Measurements from ENCODE around the gene SOCS1.

The SOCS1 gene

DNA sequence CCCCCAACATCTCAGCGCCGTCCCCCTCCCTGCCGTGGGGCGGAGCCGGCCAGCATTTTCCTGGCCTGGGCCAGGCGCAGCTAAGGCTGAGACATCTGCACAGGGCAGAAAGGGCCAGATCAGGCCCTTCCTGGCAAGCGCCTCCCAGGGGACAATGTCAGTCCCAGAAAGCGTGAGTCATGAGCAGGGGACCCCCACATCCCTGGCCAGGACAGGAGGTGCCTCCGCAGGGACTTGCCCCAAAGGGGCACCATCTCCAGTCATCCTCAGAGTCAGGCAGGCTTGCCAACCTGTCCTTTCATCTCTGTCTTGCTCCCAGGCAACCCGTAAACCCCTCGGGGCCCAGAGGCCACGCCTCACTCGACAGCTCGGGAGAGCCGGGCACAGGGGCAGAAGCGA is 43.2 kb downstream of the SOCS1 start:
- Histone ChIP-seq H3F3A (ENCODE audit: control insufficient read depth, insufficient read depth) (no peaks in the 10 kb centered on the region), H3K27ac (ENCODE audit: low read depth, low read length) (no peak overlapping the region), H3K4me1 (ENCODE audit: control insufficient read depth, low read length) (peaks cover 14% of the 10 kb centered on the region; the same call in 1 of the 2 replicates), H3K36me3 (ENCODE audit: control insufficient read depth, low read length) (no peaks in the 10 kb centered on the region), H3K9me3 (ENCODE audit: control insufficient read depth, insufficient read depth, low read length) (peaks cover 10% of the 10 kb centered on the region), H3K4me3 (ENCODE audit: low read length) (no peak overlapping the region), H4K20me1 (ENCODE audit: control insufficient read depth, insufficient read depth, low read depth, low read length) (no peaks in the 10 kb centered on the region), H3K79me2 (ENCODE audit: control insufficient read depth, low read length) (no peaks in the 10 kb centered on the region), H3K27me3 (ENCODE audit: control insufficient read depth, low read length) (peaks cover 47% of the 10 kb centered on the region), H3K9me2 (replicated peaks; ENCODE audit: control insufficient read depth, low read length) (no peaks in the 10 kb centered on the region), H3K4me2 (ENCODE audit: low read length) (no peak overlapping the region)
- TF ChIP-seq, protein P1, sequence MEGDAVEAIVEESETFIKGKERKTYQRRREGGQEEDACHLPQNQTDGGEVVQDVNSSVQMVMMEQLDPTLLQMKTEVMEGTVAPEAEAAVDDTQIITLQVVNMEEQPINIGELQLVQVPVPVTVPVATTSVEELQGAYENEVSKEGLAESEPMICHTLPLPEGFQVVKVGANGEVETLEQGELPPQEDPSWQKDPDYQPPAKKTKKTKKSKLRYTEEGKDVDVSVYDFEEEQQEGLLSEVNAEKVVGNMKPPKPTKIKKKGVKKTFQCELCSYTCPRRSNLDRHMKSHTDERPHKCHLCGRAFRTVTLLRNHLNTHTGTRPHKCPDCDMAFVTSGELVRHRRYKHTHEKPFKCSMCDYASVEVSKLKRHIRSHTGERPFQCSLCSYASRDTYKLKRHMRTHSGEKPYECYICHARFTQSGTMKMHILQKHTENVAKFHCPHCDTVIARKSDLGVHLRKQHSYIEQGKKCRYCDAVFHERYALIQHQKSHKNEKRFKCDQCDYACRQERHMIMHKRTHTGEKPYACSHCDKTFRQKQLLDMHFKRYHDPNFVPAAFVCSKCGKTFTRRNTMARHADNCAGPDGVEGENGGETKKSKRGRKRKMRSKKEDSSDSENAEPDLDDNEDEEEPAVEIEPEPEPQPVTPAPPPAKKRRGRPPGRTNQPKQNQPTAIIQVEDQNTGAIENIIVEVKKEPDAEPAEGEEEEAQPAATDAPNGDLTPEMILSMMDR (IDR thresholded peaks at IDR 0.05; ENCODE audit: low read depth, low read length, poor library complexity, severe bottlenecking) = no peak
- no peak for TF ChIP-seq EZH2phosphoT487 (IDR thresholded peaks at IDR 0.05; ENCODE audit: borderline replicate concordance, low read length)

DNA sequence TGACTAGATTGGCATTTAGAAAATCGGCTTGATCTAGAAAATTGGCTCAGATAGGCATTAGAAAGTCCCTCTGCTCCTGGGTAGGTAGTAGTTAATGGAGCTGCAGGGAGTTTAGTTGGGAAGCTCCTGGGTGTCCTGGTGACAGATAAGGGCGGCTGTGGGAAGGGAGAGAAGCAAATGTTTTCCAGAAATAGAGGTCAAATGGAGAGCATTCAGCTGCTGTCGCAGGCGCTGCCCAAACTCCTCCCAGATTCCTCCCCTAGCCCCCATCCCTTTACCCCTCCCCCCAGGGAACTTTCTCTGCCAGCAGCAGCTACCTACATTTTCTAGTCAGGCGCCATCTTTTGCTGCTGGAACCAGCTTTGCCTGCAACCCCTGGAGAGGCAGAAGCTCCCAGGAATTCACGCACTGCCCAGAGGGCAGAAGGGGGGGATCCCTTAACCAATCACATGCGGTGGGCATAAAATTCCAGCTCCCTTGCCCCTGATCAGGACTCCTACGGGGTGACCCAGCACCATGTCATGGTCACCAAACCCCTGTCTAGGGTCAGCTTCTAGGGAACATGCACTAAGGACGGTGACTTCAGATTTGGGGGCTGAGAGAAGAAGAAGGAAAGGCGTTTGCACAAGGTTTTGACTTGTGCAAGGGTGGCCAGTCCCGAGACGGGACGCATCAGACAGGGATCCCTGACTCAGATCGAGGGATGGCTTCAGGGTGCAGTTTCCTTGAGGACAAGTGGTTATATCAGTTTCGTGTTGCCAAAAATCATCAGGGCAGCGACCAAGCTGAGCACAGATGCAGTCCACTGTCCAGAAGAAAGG is 43.8 kb downstream of the SOCS1 start:
- Histone ChIP-seq H3K79me2 (ENCODE audit: control insufficient read depth, low read length) (no peaks in the 10 kb centered on the region), H3K9me3 (ENCODE audit: control insufficient read depth, insufficient read depth, low read length) (peaks cover 13% of the 10 kb centered on the region), H3K27ac (ENCODE audit: low read depth, low read length) (no peak overlapping the region), H3K4me1 (ENCODE audit: control insufficient read depth, low read length) (peaks cover 14% of the 10 kb centered on the region; the same call in 1 of the 2 replicates), H3K4me3 (ENCODE audit: low read length) (no peak overlapping the region), H3K9me2 (replicated peaks; ENCODE audit: control insufficient read depth, low read length) (no peaks in the 10 kb centered on the region), H3K27me3 (ENCODE audit: control insufficient read depth, low read length) (peaks cover 50% of the 10 kb centered on the region), H3F3A (ENCODE audit: control insufficient read depth, insufficient read depth) (no peaks in the 10 kb centered on the region), H3K4me2 (ENCODE audit: low read length) (no peak overlapping the region), H4K20me1 (ENCODE audit: control insufficient read depth, insufficient read depth, low read depth, low read length) (no peaks in the 10 kb centered on the region), H3K36me3 (ENCODE audit: control insufficient read depth, low read length) (no peaks in the 10 kb centered on the region)
- TF ChIP-seq, protein P1 (IDR thresholded peaks at IDR 0.05; ENCODE audit: low read depth, low read length, poor library complexity, severe bottlenecking) = no peak
- no peak for TF ChIP-seq EZH2phosphoT487 (IDR thresholded peaks at IDR 0.05; ENCODE audit: borderline replicate concordance, low read length)

DNA sequence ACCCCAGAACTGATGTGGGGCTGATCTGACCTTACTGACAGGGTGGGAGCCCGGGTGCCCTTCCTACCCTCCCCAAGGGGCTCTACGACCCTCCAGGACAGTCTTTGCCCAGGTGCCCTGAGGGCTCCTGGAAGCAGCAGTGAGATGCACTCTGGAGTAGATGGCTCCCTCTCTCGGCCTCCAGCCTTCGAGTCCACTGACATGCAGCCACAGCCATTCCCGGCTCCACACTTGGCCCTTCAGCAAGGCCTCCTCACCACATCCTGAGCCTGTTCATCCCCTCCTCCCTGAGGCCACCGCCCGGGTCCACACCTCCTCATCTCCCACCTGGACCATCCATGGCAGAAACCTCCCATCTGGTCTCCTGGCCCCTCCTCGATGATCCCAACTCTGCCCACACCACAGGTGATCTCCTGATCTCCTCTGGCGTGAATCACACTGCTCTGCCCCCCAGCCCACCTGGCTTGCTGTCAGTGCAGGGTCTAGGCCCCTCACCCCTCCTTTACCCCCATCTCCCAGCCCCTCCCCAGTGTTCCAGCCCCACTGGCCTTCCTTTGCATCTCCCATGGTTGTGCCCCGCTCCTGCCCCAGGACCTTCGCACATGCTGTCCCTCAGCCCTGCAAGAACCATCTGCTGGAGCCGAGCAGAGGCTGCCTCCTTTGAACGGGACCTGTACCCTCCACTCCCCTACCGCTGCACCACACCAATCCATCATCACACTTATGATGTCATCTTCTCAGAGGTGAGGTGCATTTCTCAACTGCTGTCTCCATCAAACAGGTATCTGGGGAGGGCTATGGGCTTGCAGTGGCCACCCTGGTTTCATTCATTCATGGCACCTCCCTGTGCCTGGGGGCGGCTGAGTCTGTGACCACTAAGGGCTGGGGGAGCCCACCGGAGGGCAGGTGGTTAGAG is 44.7 kb downstream of the SOCS1 start:
- Histone ChIP-seq H3K4me2 (ENCODE audit: low read length) (no peak overlapping the region), H3F3A (ENCODE audit: control insufficient read depth, insufficient read depth) (no peaks in the 10 kb centered on the region), H4K20me1 (ENCODE audit: control insufficient read depth, insufficient read depth, low read depth, low read length) (no peaks in the 10 kb centered on the region), H3K4me3 (ENCODE audit: low read length) (no peak overlapping the region), H3K79me2 (ENCODE audit: control insufficient read depth, low read length) (no peaks in the 10 kb centered on the region), H3K9me2 (replicated peaks; ENCODE audit: control insufficient read depth, low read length) (no peaks in the 10 kb centered on the region), H3K36me3 (ENCODE audit: control insufficient read depth, low read length) (no peaks in the 10 kb centered on the region), H3K27ac (ENCODE audit: low read depth, low read length) (no peak overlapping the region), H3K27me3 (ENCODE audit: control insufficient read depth, low read length) (peaks cover 51% of the 10 kb centered on the region), H3K4me1 (ENCODE audit: control insufficient read depth, low read length) (peaks cover 14% of the 10 kb centered on the region; the same call in 1 of the 2 replicates), H3K9me3 (ENCODE audit: control insufficient read depth, insufficient read depth, low read length) (peaks cover 13% of the 10 kb centered on the region)
- TF ChIP-seq, protein P1 (IDR thresholded peaks at IDR 0.05; ENCODE audit: low read depth, low read length, poor library complexity, severe bottlenecking) = no peak
- no peak for TF ChIP-seq EZH2phosphoT487 (IDR thresholded peaks at IDR 0.05; ENCODE audit: borderline replicate concordance, low read length)
